GM21360 (cell line): ENCODE results near the gene HADH.
A peak's percentile ranks its signal among the peaks of the same experiment; 100 is the strongest.
"Not testable (repeated sequence)": the region's sequence is repeated elsewhere in the genome, so short reads cannot be mapped to it uniquely, and the experiment has no call there.

ENCODE experiments used
- ATAC-seq: cut with Tn5 transposase; IDR thresholded peaks from one replicate; pipeline ENCODE4 v1.9.1; 2021; ENCODE audit warnings: mild to moderate bottlenecking, moderate library complexity; ENCODE audit not compliant: unreplicated experiment

Gene HADH

DNA sequence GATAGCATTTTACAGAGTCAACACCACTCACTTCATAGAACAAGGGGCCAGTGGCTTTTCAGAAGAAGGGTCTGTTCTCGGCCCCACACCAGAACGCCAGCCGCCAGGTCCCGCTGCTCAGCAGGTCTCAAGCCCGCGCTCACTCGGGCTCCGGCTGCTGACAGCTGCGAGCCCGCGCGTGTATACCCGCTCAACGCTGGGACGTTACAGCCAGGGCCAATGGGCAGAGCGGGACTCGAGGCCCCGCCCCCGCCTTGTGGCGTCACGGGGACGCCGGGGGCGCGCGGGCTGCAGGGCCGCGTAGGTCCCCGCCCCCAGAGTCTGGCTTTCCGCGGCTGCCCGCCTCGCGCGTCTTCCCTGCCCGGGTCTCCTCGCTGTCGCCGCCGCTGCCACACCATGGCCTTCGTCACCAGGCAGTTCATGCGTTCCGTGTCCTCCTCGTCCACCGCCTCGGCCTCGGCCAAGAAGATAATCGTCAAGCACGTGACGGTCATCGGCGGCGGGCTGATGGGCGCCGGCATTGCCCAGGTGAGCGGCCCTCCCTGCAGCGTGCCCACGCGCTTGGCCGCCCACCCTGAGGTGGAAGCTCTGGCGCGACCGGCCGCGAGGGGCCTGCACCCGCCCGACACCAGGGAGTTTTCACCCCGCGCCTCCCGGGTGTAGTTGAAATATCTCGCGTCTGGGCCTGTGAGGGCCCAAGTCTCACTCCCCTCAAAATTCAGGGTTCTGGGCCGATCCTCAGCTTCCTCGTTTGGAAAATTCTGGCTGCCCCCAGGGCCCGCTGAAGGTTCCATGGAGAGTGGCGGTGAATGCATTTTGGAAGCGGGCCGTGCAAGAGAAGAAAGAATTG, at the start of gene HADH:
Gene HADH (plus strand): TSS at position 353 of the 850 bp plus-strand sequence. CDS start 44 bp downstream, at position 397.
- peak; percentile 95 for ATAC-seq

DNA sequence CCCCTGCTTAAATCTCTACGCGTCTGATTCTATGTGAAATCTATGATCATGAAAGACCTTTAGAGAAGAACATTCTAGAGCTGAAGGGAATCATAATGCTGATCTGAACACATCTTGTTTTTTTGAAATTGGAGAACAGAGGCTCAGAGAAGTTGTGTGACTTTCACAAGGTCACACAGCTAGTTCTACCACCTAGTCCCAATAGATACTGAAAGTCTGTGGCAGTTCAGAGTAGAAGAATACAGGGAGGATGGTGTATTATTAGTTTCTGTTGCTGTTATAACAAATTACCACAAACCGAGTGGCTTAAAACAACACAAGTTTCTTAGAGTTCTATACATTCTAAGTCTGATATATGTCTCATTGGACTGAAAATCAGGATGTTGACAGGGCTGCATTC, 43.9 kb upstream of the HADH start:
- ATAC-seq = no peak

DNA sequence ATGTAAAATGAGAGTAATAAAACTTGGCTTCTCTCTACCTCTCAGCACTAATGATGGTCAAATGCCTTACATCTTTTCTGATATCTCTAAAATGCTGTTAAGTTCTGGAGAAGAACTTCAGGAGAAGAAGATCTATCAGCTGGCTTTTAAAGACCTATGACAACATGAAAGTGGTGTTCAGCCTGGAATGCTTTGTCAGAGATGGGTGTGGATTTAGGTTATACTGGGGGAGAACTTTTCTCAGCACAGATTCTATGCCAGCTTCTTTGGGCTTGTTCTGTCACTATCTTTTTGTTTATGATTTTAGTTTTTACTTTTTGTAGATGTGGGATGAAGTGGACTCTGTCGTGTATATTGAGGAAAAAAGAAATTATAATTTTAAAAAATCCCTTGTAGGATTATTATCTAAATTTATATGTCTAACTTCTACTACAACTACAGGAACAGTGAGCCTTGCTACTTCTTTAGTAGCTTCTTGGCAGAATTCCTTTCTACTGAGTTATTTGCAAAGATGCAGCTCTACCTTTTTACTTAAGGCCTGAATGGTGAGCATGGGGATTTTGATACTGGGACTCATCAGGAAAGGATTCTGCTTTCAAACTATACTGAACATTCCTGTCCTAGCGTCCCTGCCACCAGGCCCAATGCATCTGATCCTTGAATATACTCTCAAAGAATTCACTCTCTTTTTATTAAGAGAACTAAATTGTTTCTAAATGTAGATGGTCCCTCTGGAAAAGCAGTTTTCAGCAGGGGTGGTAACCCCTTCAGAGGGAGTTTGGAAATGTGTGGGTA, 38.7 kb upstream of the HADH start:
- no peak for ATAC-seq

DNA sequence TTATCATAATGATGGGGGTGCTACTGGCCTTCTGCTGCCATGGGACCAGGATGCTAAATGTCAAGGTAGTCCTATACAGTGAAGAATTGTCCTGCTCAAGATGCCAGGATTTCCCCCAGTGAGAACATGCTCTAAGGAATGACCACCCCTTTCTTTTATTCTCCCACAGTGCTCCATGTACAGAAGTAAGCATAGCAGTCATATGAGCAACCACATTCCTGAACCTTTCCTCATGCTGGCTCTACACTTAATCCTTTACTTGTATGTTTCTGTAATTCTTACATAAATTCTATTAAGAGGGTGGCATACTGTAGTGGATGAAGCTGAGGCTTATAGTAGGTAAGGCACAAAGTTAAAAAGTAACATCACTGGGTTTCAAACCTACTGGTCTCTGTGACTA, 38.1 kb upstream of the HADH start:
- ATAC-seq = no peak

DNA sequence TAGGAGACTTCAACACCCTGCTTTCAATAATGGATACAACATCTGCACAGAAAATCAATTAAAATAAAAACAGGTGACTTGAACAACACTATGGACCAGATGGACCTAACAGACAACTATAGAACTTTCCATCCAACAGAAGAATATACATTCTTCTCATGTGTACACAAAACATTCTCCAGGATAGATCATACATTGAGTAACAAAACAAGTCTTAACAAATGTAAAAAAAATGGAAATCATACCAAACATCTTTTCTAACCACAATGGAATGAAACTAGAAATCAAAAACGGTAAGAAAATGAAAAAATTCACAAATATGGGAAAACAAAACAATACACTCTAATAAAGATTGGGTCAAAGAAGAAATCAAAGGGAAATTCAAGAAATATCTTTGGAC, 33.7 kb upstream of the HADH start:
- no peak for ATAC-seq

DNA sequence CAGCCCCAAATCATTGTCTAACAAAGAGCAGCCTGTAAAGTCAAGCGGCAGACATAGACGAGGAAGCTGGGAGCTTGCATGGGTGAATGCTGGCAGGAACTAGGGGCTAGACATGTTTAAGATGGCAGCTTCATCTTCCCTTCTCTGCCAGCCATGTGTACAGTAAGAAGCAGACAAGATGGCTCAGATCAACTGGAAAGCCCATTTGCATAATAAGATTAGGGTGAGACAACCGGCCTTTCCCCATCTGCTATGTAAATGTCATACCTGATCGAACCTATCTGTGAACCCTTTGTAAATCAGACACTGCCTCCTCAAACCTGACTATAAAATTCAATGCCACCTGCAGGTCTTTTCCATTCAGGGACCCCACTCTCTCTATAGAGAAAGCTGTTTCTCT, 22.8 kb upstream of the HADH start:
- ATAC-seq = no peak

DNA sequence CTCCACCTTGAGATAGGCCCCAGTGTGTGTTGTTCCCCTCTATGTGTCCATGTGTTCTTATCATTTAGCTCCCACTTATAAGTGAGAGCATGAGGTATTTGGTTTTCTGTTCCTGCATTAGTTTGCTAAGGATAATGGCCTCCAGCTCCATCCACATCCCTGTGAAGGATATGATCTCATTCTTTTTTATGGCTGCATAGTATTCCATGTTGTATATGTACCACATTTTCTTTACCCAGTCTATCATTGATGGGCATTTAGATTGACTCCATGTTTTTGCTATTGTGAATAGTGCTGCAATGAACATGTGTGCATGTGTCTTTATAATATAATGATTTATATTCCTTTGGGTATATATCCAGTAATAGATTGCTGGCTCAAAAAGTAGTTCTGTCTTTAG, 22.2 kb upstream of the HADH start:
- not testable (repeated sequence) for ATAC-seq

DNA sequence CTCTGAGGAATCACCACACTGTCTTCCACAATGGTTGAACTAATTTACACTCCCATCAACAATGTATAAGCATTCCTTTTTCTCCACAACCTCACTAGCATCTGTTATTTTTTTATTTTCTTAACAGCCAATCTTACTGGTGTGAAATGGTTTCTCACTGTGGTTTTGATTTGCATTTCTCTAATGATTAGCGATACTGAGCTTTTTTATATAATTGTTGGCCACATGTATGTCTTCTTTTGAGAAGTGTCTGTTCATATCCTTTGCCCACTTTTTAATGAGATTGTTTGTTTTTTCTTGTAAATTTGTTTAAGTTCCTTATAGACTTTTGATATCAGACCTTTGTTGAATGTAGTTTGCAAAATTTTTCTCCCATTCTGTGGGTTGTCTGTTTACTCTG, 21.8 kb upstream of the HADH start:
- ATAC-seq = not testable (repeated sequence)

DNA sequence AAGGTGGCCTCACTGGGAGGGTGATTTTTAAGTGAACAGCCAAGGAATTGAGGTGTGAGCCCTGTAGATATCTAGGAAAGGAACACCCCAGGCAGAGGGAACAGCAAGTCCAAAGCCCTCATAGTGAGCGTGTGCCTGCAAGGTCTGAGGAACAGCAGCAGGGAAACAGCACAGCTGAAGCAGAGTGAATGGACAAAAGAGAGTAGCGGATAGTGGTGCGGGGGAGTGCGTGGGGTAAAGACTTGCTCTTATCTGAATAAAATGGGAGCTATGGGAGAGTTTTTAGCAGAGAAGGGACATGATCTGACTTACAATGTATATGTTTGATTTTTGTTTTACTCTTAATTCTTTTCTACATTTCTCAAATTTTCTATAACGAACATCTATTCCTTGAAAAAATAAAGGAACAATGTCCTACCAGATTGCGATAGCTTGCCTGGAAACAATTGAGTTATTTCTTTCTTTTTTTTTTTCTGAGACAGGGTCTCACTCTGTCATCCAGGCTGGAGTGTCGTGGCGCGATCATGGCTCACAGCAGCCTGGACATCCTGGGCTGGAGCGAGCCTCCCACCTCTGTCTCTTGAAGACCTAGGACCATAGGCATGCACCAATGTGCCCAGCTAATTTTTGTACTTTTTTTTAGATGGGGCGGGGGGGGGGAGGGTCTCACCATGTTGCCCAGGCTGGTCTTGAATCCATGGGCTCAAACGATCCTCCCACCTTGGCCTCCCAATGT, 19.5 kb upstream of the HADH start:
- no peak for ATAC-seq

DNA sequence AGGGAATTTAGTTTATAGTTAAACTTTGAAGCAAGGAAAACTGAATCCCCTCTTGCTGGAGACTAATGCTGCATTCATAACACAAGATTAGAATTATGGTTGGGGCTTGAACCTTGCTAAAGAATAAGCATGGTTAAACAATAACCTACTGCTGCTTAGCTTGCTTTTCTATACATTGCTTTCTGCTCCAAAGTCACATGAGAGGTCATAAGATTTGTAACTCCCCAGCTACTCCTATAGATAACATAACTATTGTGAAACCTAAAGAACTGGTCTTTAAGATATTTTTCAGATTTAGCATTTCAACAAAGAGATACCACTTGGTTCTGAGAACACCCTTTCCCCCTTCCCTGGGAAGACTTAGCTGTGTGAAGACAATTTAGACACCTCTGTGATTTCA, 17.1 kb upstream of the HADH start:
- ATAC-seq = no peak

DNA sequence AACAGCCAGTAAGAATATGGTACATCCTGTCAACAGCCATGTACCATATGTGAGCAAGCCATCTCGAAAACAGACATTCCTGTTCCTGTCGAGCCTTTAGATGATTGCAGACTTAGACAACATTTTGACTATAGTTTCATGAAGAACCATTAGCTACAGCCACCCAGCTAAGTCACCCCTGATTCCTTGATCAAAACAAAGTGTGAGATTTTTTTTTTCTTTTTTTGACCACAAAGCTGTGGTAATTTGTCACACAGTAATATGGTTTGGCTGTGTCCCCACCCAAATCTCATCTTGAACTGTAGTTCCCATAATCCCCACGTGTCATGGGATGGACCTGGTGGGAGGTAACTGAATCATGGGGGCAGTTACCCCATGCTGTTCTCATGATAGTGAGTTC, 15.2 kb upstream of the HADH start:
- ATAC-seq = no peak

DNA sequence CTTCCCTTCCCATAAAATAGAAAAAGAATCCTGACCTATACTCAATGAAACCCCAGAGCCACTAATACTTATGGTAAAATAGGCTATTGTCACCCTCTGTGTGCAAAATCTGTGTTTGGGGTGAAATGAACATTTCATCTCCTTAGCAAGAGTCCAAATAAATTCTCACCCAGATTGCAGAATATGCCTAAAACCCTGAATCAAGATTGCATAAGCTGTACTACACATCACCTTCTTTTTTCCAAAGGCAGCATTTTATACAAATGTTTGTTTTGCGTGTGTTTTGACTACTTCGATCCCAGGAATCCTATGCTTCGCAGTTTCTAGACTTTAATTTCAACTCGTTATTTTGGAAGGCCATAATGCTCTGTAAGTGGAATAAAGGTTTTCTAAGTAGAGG, 12.2 kb upstream of the HADH start:
- ATAC-seq = no peak

DNA sequence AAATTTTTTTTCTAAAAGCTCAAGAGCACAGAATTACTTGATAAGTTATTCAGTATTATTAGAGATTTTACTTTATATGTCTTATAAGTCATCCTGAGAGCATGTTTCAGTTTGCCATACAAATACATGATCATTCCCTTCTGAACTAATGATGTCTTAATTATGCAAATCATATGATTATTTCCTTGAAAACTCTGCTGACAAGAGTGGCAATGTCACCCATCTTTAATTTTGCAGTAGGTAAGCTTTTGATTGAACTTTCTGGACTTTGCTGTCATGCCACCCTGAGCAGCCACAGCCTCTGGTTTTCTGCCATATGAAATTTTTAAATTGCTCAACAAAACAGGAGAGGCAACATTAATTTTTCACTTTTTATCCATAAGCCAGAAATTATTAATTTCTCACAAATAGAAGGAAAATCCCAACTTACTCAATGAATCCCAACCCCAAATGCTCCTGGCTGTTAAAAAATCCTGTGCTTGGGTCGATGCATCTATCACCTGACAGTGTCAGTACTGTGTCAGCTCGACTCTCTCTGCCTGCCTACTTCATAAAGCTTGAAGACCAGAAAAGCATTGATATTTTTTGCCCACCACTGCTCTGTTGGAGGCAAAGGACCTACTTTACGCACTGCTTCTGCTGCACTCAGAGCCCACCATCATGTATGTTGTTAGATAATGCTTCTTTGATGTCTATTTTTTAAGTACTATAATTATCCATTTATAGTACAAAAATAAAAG, 11.6 kb upstream of the HADH start:
- ATAC-seq = no peak

DNA sequence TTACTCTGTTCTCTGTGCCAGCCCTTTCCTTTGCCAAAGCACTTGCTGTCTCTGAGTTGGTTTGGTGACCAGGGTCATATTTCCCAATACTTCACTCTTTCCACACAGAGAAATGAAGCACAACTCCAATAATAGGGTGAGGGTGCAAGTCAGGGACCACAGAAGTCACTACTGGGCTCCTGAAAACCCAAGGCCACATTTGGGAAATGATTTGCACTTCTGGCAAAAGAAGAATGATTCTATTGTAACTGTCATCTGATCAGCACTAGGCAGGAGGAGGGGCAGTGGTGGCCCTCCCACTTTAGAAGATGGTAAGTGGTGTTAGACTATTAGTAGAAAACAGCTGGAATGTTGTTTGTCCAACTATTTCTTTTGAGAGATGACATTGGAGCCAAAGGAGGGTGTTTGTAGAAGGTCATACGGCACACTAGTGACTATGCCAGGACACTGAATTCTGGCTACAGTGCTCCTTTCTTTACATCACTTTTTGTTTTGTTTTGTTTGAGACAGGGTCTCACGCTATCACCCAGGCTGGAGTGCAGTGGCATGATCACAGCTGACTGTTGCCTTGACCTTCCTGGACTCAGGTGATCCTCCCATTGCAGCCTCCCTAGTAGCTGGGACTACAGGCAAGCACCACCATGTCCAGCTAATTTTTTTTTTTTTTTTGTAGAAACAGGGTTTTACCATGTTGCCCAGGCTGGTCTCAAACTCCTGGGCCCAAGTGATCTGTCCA, 10.8 kb upstream of the HADH start:
- ATAC-seq = no peak

DNA sequence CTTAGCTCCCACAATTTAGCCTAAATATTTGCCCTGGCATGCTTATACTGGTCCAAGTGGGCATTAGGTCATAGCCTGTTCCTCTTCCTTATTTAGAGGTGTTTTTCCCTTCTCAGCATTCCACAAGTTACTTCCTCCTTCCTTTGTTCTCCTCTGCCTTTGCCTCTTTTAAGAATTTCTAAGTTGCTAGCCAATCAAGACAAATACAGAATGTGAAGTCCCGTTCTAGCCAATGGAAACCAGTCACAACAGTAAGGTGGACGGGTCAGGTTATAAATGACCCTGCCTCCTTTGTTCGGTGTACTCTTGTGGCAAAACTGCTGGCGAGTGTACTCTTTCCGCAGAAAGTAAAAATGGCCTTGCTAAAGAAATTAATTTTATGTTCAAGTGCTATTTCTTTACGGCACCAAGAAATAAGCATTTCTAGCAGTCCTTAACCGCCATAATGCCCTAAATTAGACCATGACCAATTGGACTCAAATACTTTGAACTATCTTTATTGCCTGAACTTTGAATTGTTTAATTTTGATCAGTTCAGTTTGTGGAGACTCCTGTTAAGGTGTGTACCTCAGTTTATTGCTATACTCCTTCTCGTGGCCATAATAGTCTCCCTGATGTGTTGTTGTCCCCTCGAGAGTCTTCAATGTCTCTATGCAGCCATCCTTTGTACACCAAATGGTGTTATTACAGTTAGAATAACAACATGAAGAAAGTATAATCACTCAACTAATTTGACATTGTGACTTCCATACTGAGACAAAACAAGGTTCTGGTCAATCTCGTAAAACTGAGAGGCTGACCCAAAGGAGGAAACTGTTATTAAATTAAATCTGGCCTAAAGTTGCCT, 1.6 kb upstream of the HADH start:
- ATAC-seq = no peak

DNA sequence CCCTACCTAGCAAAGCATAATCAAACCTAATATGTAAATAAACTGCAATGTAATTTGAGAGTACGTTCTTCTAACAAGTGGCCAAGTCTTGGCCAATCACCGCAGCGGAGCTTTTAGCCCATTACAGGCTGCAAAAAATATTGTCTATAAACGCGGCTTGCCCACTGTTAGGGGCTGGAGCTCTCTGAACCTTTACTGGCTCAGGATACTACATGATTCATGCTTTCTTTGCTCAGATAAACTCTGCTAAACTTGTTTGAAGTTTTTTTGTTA, 990 bp upstream of the HADH start:
- ATAC-seq = no peak

DNA sequence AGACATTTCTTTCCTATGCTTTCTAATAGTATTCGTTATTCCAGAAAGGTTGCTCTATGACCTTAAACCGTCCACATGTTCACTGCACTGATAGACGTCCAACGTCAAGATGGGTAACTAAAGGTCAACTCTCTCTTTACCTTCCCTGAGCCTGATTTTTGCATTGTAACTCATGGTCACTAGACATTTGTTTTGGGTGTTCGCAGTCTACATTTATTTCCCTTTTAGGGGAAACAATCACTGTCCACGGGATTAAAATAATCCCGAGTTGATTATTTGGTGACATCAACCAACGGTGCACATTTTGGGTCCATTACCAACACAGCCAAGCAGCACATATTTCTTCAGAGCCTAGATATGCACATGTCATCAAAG, 540 bp upstream of the HADH start:
- no peak for ATAC-seq

DNA sequence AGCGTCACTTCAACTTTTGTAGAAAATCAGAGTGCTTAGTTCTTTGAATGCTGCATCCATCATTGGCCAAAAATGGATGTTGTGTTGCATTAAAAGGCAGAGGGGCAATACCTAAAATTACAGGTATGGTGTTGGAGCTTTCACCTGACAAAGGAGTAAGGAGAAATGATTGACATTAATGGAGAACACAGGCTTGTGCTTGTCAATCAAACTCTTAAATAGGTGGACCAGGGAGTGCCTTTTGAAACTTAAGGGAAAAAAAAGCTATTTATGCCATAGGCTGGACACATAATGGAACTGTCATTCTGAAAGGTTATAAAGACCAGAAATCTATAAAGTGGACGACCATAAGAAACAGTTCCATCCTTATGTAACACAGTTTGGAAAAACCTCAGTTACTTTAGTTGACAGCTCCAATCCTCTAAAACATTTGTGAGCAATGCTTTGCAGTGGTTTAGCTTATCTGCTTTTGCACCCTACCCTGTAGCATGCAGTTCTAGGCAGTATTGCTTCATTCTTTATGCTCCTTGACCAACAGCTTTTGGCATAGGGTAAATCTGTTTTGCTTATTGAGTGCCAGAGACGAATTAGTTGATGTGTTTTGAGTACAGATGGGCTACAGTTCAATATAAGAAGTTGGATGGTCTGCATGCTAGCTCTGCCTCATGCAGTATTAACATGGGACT, 2.4 kb downstream of the HADH start:
- no peak for ATAC-seq

DNA sequence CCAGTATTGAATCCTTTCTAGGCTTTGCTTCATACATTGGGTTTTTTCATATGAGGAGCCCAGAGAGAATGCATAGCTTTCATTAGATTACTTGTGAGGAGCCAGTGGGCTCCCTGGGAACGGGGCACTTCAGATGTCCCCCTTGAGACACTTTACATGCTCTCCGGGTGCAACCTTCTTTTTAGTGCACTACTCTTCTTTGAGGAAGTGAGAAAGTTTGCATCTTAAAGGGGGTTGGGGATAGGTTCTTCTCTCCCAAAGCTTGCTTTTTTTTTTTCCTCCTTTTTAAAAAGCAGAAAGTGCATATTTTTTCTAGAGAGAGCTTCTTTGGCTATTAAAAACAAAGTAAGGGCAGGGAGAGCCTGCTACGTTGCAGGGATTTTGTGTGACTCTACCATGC, 4.3 kb downstream of the HADH start:
- peak; percentile 40 for ATAC-seq
